ENCODE measurements around the gene SIGLEC8.

GRCh38 chr19:51489113-51489512 is 30.9 kb upstream of the SIGLEC8 start:
- TF ChIP-seq POLR2A (IDR thresholded peaks at IDR 0.05) (no peak), CTCF (IDR thresholded peaks at IDR 0.05) (no peak)
